RWPE1 (cell line): ENCODE results near the gene PADI6.

ENCODE experiments used
- CTCF ChIA-PET: fragments of 350-600 bp; sonication (Branson Sonifier 250); formaldehyde crosslinking; extraction: SDS; loops from one replicate; lab custom pipeline; 2021; lab: Yijun Ruan, JAX
- POLR2A ChIA-PET: fragments of 400-600 bp; formaldehyde crosslinking; extraction: SDS; loops from one replicate; lab custom pipeline; 2020; ENCODE audit warnings: antibody characterized with exemption; ENCODE audit not compliant: low non-redundant PET; lab: Yijun Ruan, JAX
- DNase-seq: peaks from one replicate; pipeline ENCODE4 v3.0.0; 2012; ENCODE audit warnings: low spot score
- H3K27ac ChIP-seq: fragments of 450-650 bp; 2 replicates; pipeline ENCODE4 v1.5.1; 2017
- TF ChIP-seq, protein P1 (sequence below): fragments of 450-650 bp; conservative IDR thresholded peaks from 2 replicates; pipeline ENCODE4 v1.5.1; 2017; ENCODE audit warnings: low read depth, mild to moderate bottlenecking

PADI6 gene

DNA sequence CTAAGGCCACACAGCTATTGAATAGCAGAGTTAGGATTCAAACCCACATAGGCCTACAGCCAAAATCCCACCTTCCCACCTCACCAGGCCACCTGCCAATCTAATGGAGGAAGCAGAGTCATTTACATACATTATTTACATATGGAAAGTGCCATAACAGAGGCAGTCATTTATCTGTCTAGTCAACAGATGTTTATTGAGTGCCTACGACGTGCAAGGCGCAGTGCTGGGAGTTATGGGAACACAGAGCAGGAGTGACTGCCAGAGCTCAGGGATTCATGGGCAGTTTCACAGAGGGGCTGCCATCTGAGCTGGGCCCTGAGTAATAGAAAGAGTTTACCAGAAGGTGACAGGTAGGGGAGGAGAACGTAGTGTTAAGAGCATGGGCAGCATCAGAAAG lies 10.3 kb upstream of the PADI6 start:
- CTCF ChIA-PET = no interaction called here
- POLR2A ChIA-PET = no interaction called here
- TF ChIP-seq, protein P1, sequence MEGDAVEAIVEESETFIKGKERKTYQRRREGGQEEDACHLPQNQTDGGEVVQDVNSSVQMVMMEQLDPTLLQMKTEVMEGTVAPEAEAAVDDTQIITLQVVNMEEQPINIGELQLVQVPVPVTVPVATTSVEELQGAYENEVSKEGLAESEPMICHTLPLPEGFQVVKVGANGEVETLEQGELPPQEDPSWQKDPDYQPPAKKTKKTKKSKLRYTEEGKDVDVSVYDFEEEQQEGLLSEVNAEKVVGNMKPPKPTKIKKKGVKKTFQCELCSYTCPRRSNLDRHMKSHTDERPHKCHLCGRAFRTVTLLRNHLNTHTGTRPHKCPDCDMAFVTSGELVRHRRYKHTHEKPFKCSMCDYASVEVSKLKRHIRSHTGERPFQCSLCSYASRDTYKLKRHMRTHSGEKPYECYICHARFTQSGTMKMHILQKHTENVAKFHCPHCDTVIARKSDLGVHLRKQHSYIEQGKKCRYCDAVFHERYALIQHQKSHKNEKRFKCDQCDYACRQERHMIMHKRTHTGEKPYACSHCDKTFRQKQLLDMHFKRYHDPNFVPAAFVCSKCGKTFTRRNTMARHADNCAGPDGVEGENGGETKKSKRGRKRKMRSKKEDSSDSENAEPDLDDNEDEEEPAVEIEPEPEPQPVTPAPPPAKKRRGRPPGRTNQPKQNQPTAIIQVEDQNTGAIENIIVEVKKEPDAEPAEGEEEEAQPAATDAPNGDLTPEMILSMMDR = no peak
- H3K27ac ChIP-seq = no peak overlapping the region
- DNase-seq = no peak

DNA sequence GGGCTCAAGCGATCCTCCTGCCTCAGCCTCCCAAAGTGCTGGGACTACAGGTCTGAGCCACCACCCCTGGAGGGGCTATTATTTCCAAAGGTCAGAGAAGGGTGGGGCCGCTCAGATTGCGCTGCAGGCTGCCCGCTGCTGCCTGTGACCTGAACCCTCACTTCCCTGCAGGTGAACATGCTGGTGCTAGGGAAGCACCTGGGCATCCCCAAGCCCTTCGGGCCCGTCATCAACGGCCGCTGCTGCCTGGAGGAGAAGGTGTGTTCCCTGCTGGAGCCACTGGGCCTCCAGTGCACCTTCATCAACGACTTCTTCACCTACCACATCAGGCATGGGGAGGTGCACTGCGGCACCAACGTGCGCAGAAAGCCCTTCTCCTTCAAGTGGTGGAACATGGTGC lies 8.6 kb upstream of the PADI6 start:
- ChIA-PET CTCF (no interaction called here), POLR2A (no interaction called here)
- no peak overlapping the region for H3K27ac ChIP-seq
- DNase-seq = no peak
- TF ChIP-seq, protein P1 = no peak

DNA sequence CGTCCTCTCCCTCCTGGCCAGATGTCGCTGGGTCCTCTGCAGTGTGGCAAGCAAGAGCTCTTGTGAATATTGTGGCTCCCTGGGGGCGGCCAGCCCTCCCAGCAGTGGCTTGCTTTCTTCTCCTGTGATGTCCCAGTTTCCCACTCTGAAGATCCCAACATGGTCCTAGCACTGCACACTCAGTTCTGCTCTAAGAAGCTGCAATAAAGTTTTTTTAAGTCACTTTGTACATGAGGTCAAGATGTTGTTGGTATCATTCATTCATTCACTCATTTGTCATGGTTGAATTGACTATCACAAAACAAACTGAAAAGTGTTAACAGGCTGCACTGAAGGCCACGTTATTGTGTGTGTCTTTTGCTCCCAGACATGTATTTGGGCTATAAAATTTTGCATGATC lies 8.2 kb upstream of the PADI6 start:
- TF ChIP-seq, protein P1 = no peak
- CTCF ChIA-PET = no interaction called here
- POLR2A ChIA-PET = no interaction called here
- DNase-seq = no peak
- H3K27ac ChIP-seq = no peak overlapping the region

DNA sequence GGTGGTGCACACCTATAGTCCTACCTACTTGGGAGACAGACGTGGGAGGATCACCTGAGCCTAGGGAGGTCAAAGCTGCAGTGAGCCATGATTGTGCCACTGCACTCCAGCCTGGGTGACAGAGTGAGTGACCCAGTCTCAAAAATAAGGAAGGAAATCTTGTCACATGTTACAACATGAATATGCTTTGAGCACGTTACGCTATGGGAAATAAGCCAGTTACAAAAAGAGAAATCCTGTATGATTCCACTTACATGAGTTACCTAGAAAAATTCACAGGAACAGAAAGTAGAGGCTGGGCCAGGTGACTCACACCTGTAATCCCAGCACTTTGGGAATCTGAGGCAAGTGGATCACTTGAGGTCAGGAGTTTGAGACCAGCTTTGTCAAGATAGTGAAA lies 6.7 kb upstream of the PADI6 start:
- no peak for DNase-seq
- ChIA-PET CTCF (no interaction called here), POLR2A (no interaction called here)

DNA sequence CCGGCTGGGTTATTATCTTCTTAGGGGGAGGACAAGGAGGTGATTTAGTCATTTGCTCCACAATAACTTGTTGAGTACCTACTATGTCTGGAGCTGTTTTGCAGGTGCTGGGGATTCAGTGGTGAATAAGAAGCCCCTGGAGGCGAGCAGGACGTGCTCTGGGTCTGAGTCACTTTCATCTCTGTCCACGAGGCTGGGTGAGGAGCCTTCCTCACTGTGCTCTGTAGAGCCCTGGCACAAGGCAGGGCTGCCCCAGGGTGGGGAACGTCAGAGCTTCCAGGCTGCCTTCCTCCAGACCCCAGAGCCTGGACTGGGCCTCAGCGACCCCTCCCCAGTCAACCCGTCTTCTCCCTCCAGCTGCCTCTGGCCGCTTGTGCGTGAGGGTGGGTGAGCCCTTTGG lies 2.5 kb upstream of the PADI6 start:
- POLR2A ChIA-PET = no interaction called here
- CTCF ChIA-PET = interaction anchor here (0.6 to 0.8 kb wide), 2 partner anchors 37 to 96 kb away, joined by 3 to 4 read pairs; no protein-coding TSS in a partner anchor
- TF ChIP-seq, protein P1 = no peak
- H3K27ac ChIP-seq = peak overlapping the region; percentile 68
- peak; percentile 89 for DNase-seq

More for the DNA sequence above, 6.7 kb upstream of the PADI6 start:
- TF ChIP-seq, protein P1 = no peak
- H3K27ac ChIP-seq = no peak overlapping the region; the same call in 1 of the 2 replicates

DNA sequence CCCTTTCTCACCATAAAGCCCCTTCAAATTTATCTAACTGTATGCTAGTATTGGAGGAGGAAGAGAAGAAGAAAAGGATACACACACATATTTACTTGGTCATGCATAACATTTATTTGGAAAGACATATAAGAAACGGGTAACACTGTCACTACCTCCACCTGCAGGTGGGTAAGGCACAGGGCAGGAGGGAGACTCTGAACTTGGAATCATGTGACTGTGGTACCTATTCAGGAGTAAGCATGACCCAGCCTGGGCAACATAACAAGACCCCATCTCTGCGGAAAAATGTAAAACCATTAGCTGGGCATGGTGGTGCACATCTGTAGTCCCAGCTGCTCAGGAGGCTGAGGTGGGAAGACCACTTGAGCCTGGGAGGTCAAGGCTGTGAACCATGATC lies 1.4 kb upstream of the PADI6 start:
- POLR2A ChIA-PET = no interaction called here
- DNase-seq = peak; percentile 62
- CTCF ChIA-PET = interaction anchor here (0.5 to 1.3 kb wide), 3 partner anchors 20 to 1622 kb away, joined by 3 read pairs; no protein-coding TSS in a partner anchor
- no peak overlapping the region for H3K27ac ChIP-seq
- TF ChIP-seq, protein P1 = no peak; the same call in 1 of the 2 replicates
